ENCODE measurements around the gene DHH. TPM values are rescaled to one million over a fixed set of nuclear protein-coding genes. Genes with fewer than 3 reads are reported as not detected.

The DHH gene
- total RNA-seq, 4 donors from 2014 or later = 0.23 to 0.45 (median 0.29) TPM; not detected in 1

- DNase-seq (ENCODE audit: low spot score in 2 of 2) = no peak
- intact Hi-C loops (cut with DNase I; ENCODE audit: low total_unique reads) = no loop called here
- TF ChIP-seq, protein P1, sequence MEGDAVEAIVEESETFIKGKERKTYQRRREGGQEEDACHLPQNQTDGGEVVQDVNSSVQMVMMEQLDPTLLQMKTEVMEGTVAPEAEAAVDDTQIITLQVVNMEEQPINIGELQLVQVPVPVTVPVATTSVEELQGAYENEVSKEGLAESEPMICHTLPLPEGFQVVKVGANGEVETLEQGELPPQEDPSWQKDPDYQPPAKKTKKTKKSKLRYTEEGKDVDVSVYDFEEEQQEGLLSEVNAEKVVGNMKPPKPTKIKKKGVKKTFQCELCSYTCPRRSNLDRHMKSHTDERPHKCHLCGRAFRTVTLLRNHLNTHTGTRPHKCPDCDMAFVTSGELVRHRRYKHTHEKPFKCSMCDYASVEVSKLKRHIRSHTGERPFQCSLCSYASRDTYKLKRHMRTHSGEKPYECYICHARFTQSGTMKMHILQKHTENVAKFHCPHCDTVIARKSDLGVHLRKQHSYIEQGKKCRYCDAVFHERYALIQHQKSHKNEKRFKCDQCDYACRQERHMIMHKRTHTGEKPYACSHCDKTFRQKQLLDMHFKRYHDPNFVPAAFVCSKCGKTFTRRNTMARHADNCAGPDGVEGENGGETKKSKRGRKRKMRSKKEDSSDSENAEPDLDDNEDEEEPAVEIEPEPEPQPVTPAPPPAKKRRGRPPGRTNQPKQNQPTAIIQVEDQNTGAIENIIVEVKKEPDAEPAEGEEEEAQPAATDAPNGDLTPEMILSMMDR (IDR thresholded peaks at IDR 0.05) = no peak
- 83 to 91% methylated on average over 10 of the region's 10 CpGs for WGBS, 2 donors
- H3K4me3 ChIP-seq (ENCODE audit: low read depth, poor library complexity, severe bottlenecking) = no peak overlapping the region
Observed at GRCh38 chr12:49133590-49133989, 39.0 kb upstream of the DHH start.

DNA sequence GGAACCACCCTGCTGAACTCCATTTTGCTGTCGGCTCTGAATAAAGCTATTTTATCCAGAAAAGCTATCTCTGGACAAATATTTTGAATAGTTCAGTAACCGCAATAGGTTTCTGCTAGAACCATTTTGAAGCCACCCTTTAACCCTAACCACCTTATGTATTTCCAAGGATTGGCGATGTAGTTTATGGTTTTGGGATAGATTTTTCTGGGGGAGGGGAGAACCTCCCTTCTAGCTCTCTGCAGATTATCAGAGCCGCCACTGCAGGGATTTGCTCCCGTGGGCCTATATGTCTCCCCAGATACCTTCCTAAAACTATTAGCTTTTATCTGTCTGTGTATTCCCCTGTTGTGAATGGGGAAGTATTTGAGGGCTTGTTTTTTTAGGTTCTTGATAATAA, 38.4 kb upstream of the DHH start:
- intact Hi-C loops (cut with DNase I; ENCODE audit: low total_unique reads) = no loop called here
- 48 to 51% methylated on average over 5 of the region's 5 CpGs for WGBS, 2 donors
- no peak for DNase-seq (ENCODE audit: low spot score in 2 of 2)
- H3K4me3 ChIP-seq (ENCODE audit: low read depth, poor library complexity, severe bottlenecking) = no peak overlapping the region
- TF ChIP-seq, protein P1 (IDR thresholded peaks at IDR 0.05) = no peak
- no peak for TF ChIP-seq POLR2A (IDR thresholded peaks at IDR 0.05)

- 9 to 11% methylated on average over 9 of the region's 9 CpGs for WGBS, 2 donors
- peak in 1 of 2 donors; percentile 42 for DNase-seq (ENCODE audit: low spot score in 2 of 2)
- intact Hi-C loops (cut with DNase I; ENCODE audit: low total_unique reads) = no loop called here
- peak overlapping the region; percentile 25 for H3K4me3 ChIP-seq (ENCODE audit: low read depth, poor library complexity, severe bottlenecking)
- TF ChIP-seq, protein P1 (IDR thresholded peaks at IDR 0.05) = no peak
- no peak for TF ChIP-seq POLR2A (IDR thresholded peaks at IDR 0.05)
Observed at GRCh38 chr12:49131894-49132461, 37.4 kb upstream of the DHH start.

DNA sequence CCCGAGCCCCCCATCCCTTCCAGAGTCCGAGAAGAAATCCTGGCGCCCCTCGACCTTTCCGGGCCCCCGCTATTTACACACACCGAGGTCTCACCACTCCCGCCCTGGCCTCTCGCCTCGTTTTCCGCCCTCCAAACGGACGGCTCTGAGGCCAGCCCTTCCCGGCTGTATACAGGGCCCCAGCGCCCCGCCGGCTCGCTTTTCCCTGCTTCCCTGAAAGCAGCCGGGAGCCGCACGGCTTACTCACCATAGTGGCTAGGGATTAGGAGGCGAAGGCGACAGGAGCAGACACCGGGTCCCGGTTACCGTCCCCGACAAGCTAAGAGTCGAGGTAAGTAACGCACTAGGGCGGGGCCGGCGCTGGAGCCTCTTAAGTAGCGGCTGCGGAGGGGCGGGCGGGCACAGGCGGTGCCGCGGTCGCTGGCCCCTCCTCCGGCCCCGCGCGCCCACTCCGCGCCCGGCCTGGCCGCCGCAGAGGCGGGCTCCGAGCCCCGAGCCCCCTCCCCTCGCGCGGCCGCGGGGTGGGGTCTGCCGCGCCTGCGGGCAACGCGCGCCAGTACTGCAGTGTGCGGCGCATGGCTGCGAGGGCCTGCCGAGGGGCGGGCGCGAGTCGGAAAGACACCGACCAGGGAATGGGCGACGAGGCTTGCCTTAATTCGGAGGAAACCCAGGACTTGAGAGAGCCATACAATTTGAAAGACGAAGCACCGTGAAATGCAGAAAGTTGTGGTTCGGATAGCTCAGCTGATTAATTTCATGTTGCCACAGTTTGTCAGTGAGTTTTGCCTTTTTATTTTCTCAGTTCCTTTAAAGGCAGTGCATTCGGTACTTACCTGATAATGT, 36.7 kb upstream of the DHH start, which contains the start of gene TUBA1B:
TSS of gene TUBA1B (minus strand) at position 345 of the 843 bp plus-strand sequence. CDS start at position 250, 95 bp downstream.
- H3K4me3 ChIP-seq (ENCODE audit: low read depth, poor library complexity, severe bottlenecking) = peak within 1 kb of the TSS; percentile 98
- DNase-seq (ENCODE audit: low spot score in 2 of 2) = peak; percentile 89 to 98
- WGBS, 2 donors = 0% methylated on average over 41 to 55 of the region's 79 CpGs
- intact Hi-C loops (cut with DNase I; ENCODE audit: low total_unique reads) = no loop called here
- peak in 1 of 2 donors; percentile 90 for TF ChIP-seq POLR2A (IDR thresholded peaks at IDR 0.05)
- TF ChIP-seq, protein P1 (IDR thresholded peaks at IDR 0.05) = no peak

DNA sequence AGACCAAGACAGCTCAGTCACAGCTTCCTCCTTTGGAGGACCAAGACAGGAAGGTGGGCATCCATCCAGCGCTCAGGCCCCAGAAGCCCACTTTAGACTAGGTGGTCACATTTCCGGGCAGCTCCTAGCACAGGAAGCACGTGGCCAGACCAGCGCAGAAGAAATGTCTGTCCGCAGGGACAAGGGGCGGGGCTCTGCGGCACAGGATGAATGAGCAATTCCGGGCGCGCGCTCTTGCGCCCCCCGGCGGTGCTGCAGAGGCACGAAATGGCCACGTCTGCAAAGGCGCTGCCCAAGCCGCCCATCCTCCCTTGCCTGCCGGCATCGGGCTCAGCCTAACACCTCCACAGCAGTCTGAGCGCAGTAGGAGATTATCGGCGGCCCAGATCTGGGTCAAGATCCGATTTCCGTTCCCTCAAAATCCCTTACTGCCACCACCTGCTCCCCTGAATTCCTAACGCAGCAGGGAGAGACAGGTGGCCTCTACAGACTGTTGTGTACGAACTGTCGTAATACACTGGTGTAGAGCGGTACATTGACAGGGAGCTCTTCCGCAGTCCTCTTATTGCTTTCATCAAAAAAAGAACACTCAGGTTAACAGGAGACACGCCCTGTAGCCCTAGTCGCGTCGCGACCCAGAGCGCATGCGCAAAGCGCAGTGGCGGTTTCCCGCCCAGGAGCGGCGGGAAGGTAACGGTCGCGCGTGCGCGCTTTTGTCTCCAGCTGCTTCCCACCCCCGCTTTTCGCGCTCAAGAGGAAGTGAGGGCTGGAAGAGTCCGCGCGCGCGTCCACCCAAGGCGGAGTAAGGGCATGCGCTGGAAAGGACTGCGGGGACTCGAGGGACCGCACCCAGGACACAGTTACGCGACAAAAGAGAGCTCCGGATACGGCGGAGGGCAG, 35.8 kb upstream of the DHH start:
- TF ChIP-seq, protein P1 (IDR thresholded peaks at IDR 0.05) = peak in 1 of 3 donors; percentile 82
- peak in 1 of 2 donors; percentile 11 for TF ChIP-seq POLR2A (IDR thresholded peaks at IDR 0.05)
- H3K4me3 ChIP-seq (ENCODE audit: low read depth, poor library complexity, severe bottlenecking) = peak overlapping the region; percentile 98
- peak; percentile 90 to 98 for DNase-seq (ENCODE audit: low spot score in 2 of 2)
- WGBS, 2 donors = 0 to 1% methylated on average over 58 of the region's 66 CpGs
- intact Hi-C loops (cut with DNase I; ENCODE audit: low total_unique reads) = no loop called here
